Smooth muscle cell (in vitro differentiated cells): ENCODE results near the gene ARPC3. TPM values are rescaled to one million over a fixed set of nuclear protein-coding genes. Genes with fewer than 3 reads are reported as not detected.
"Not testable (repeated sequence)": the region's sequence is repeated elsewhere in the genome, so short reads cannot be mapped to it uniquely, and the experiment has no call there.

ENCODE experiments used
- DNase-seq: peaks from one replicate; lab custom pipeline; 2025; ENCODE audit not compliant: unreplicated experiment; lab: John Stamatoyannopoulos, UW
- H2AFZ ChIP-seq: fragments of 200-600 bp; sonication (generic); 2 replicates; pipeline ENCODE4 v1.6.0; 2016; ENCODE audit warnings: antibody characterized with exemption, low read depth, mild to moderate bottlenecking
- H3F3A ChIP-seq: fragments of 200-600 bp; sonication (generic); 2 replicates; pipeline ENCODE4 v1.6.0; 2017; ENCODE audit warnings: antibody characterized with exemption, low read depth
- H3K27ac ChIP-seq: fragments of 200-600 bp; sonication (generic); 2 replicates; pipeline ENCODE4 v1.5.1; 2016; ENCODE audit warnings: low read depth, mild to moderate bottlenecking
- H3K27me3 ChIP-seq: fragments of 200-600 bp; sonication (generic); 2 replicates; pipeline ENCODE4 v1.6.1; 2016; ENCODE audit warnings: low read depth, mild to moderate bottlenecking
- H3K36me3 ChIP-seq: fragments of 200-600 bp; sonication (generic); 2 replicates; pipeline ENCODE4 v1.5.1; 2016; ENCODE audit warnings: low read depth
- H3K4me1 ChIP-seq: fragments of 200-600 bp; sonication (generic); 2 replicates; pipeline ENCODE4 v1.5.1; 2016; ENCODE audit warnings: low read depth
- H3K4me2 ChIP-seq: fragments of 200-600 bp; sonication (generic); 2 replicates; pipeline ENCODE4 v1.6.0; 2016; ENCODE audit warnings: mild to moderate bottlenecking
- H3K4me3 ChIP-seq: fragments of 200-600 bp; sonication (generic); 2 replicates; pipeline ENCODE4 v1.5.1; 2016; ENCODE audit warnings: mild to moderate bottlenecking
- H3K79me2 ChIP-seq: fragments of 200-600 bp; sonication (generic); 2 replicates; pipeline ENCODE4 v1.6.0; 2016; ENCODE audit warnings: low read depth, mild to moderate bottlenecking
- H3K9ac ChIP-seq: fragments of 200-600 bp; sonication (generic); 2 replicates; pipeline ENCODE4 v1.6.0; 2016; ENCODE audit warnings: low read depth
- H3K9me3 ChIP-seq: fragments of 200-600 bp; sonication (generic); replicated peaks from 2 replicates; pipeline ENCODE4 v1.5.1; 2016; ENCODE audit warnings: low read depth
- H4K20me1 ChIP-seq: fragments of 200-600 bp; sonication (generic); 2 replicates; pipeline ENCODE4 v1.6.0; 2016; ENCODE audit warnings: low read depth
- CTCF ChIP-seq: fragments of 200-600 bp; sonication (generic); IDR thresholded peaks from 2 replicates; pipeline ENCODE4 v1.5.1; 2017; ENCODE audit warnings: borderline replicate concordance, mild to moderate bottlenecking, antibody characterized with exemption; ENCODE audit not compliant: insufficient read depth, poor library complexity, severe bottlenecking
- WGBS: methylation state at CpG from one replicate; pipeline ENCODE4 v1.1.7; 2016; ENCODE audit warnings: low lambda C conversion rate; 5-methylcytosine and 5-hydroxymethylcytosine counted together
- polyA plus RNA-seq: library from polyadenylated mRNA; unstranded; fragments of >200 nt; fragmentation: Nextera tagmentation; extraction: Ambion mirVana; gene quantifications from 2 replicates; pipeline ENCODE4 v1.2.1, GENCODE V29; 2016
- total RNA-seq: library from RNA; depleted of rRNA; stranded (reverse); fragments of >200 nt; gene quantifications from 2 replicates; pipeline ENCODE4 v1.2.3, GENCODE V29; 2014

Gene ARPC3
- total and polyA plus RNA-seq, 2 experiments from 2014 or later = 338 to 507 TPM

- peak within 1 kb of the TSS; percentile 84 for H3K27ac ChIP-seq
- no peaks in the 10 kb centered on the region for H3K27me3 ChIP-seq
- H3F3A ChIP-seq = no peaks in the 10 kb centered on the region
- no peaks in the 10 kb centered on the region for H4K20me1 ChIP-seq
- DNase-seq = peak; percentile 83
- peak within 1 kb of the TSS; percentile 85 for H3K9ac ChIP-seq
- H2AFZ ChIP-seq = peak within 1 kb of the TSS; percentile 87
- no peak for TF ChIP-seq CTCF
- peak within 1 kb of the TSS; percentile 95 for H3K4me2 ChIP-seq
- peaks cover 12% of the 10 kb centered on the region for H3K79me2 ChIP-seq
- WGBS = under 1% methylated on average over 78 of the region's 78 CpGs
- H3K9me3 ChIP-seq = no peaks in the 10 kb centered on the region
- peak within 1 kb of the TSS; percentile 72 for H3K4me3 ChIP-seq
- no peaks in the 10 kb centered on the region for H3K36me3 ChIP-seq
- H3K4me1 ChIP-seq = peaks cover 7% of the 10 kb centered on the region
Observed at GRCh38 chr12:110468214-110469048, 18.3 kb upstream of the ARPC3 start, which contains the start of the genes FAM216A and GPN3. TSS of gene FAM216A (plus strand) at chr12:110468845. CDS start at chr12:110468876, 31 bp downstream. TSS of gene GPN3 (minus strand) at chr12:110468257. CDS start at chr12:110468203, 54 bp downstream.

GRCh38 chr12:110467847-110468213 lies 17.7 kb upstream of the ARPC3 start:
- peaks cover 7% of the 10 kb centered on the region for H3K4me1 ChIP-seq
- peak overlapping the region; percentile 52 for H3K27ac ChIP-seq
- no peaks in the 10 kb centered on the region for H4K20me1 ChIP-seq
- peak overlapping the region; percentile 72 for H3K4me3 ChIP-seq
- TF ChIP-seq CTCF = no peak
- no peaks in the 10 kb centered on the region for H3K27me3 ChIP-seq
- peak overlapping the region; percentile 95 for H3K4me2 ChIP-seq
- under 1% methylated on average over 15 of the region's 15 CpGs for WGBS
- H3K36me3 ChIP-seq = no peaks in the 10 kb centered on the region
- DNase-seq = no peak
- H3K79me2 ChIP-seq = peaks cover 12% of the 10 kb centered on the region
- H3F3A ChIP-seq = no peaks in the 10 kb centered on the region
- H3K9ac ChIP-seq = peak overlapping the region; percentile 85
- peak overlapping the region; percentile 73 for H2AFZ ChIP-seq
- no peaks in the 10 kb centered on the region for H3K9me3 ChIP-seq

GRCh38 chr12:110466791-110467190 lies 16.7 kb upstream of the ARPC3 start:
- Histone ChIP-seq H3K4me3 (peak overlapping the region; percentile 72), H3K79me2 (peaks cover 12% of the 10 kb centered on the region), H3K27ac (no peak overlapping the region)

GRCh38 chr12:110465765-110466164 lies 15.6 kb upstream of the ARPC3 start:
- H3K27me3 ChIP-seq, H3F3A ChIP-seq, H3K4me1 ChIP-seq, H3K4me2 ChIP-seq, H3K4me3 ChIP-seq, H2AFZ ChIP-seq, H3K9me3 ChIP-seq, H3K9ac ChIP-seq, H3K36me3 ChIP-seq, H4K20me1 ChIP-seq, H3K27ac ChIP-seq, DNase-seq: not testable (repeated sequence)
- peaks cover 12% of the 10 kb centered on the region for H3K79me2 ChIP-seq
- whole genome bisulfite sequencing = 96% methylated on average over 11 of the region's 11 CpGs

More at GRCh38 chr12:110466791-110467190, 16.7 kb upstream of the ARPC3 start:
- WGBS = 85% methylated on average over 5 of the region's 5 CpGs
- Histone ChIP-seq H3K27me3 (no peaks in the 10 kb centered on the region), H4K20me1 (no peaks in the 10 kb centered on the region), H3F3A (no peaks in the 10 kb centered on the region), H3K9me3 (no peaks in the 10 kb centered on the region), H3K4me1 (peaks cover 7% of the 10 kb centered on the region), H3K9ac (peak overlapping the region; percentile 85), H3K36me3 (no peaks in the 10 kb centered on the region), H3K4me2 (peak overlapping the region; percentile 95), H2AFZ (no peak overlapping the region)
- DNase-seq = no peak
- no peak for TF ChIP-seq CTCF
